GM10248 (cell line): Measurements from ENCODE around the gene TRAPPC6A.
A peak's percentile ranks its signal among the peaks of the same experiment; 100 is the strongest.

ENCODE experiments used
- CTCF ChIA-PET: fragments of 300-600 bp; sonication (Branson Sonifier 250); formaldehyde crosslinking; extraction: SDS; loops from one replicate; lab custom pipeline; 2021; ENCODE audit warnings: antibody characterized with exemption; lab: Yijun Ruan, JAX
- POLR2A ChIA-PET: fragments of 350-650 bp; sonication (Branson Sonifier 250); formaldehyde crosslinking; extraction: SDS; loops from one replicate; lab custom pipeline; 2020; ENCODE audit warnings: antibody characterized with exemption; lab: Yijun Ruan, JAX
- DNase-seq: peaks from one replicate; pipeline ENCODE4 v3.0.0; 2012; ENCODE audit errors: extremely low spot score
- CTCF ChIP-seq: IDR thresholded peaks from 2 replicates; pipeline ENCODE4 v1.5.1; 2012; ENCODE audit warnings: mild to moderate bottlenecking, low read depth; ENCODE audit errors: extremely low read depth, missing control alignments, control extremely low read depth

The TRAPPC6A gene

GRCh38 chr19:45124021-45124420 lies 54.0 kb downstream of the TRAPPC6A start:
- ChIA-PET CTCF (interaction anchor here (1.1 to 3.8 kb wide), 4 partner anchors 12 to 125 kb away, joined by 3 to 44 read pairs (median 4); partner anchors contain the start of gene BLOC1S3), POLR2A (no interaction called here)
- TF ChIP-seq CTCF = no peak
- no peak for DNase-seq

DNA sequence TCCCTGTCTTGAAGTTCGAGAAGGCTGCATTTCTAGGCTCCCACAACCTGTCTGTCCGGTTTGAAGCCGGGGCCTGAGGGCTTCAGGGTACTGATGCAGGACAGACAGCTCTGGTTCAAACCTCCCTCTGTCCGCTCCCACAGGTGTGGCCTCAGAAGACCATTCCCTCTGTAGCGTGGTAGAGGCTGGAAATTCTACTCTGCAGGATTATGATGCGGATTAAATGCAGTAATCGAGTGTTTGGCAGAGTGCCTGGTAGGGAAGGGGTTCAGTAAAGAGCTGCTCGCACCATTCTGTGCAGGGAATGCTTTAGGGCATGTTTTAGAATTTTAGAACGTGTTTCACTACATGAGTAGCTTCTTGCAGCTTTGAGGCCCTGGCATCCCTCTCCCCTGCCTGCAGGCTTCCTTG lies 54.6 kb downstream of the TRAPPC6A start:
- no peak for DNase-seq
- ChIA-PET CTCF (interaction anchor here (1.2 to 3.9 kb wide), 3 partner anchors 9 to 64 kb away, joined by 3 to 12 read pairs (median 4); partner anchors contain the start of gene BLOC1S3), POLR2A (interaction anchor here (0.9 kb wide), 1 partner anchor 24 kb away, joined by 7 read pairs; no protein-coding TSS in a partner anchor)
- TF ChIP-seq CTCF = no peak

- DNase-seq = no peak
- POLR2A ChIA-PET = interaction anchor here (0.9 kb wide), 1 partner anchor 24 kb away, joined by 7 read pairs; no protein-coding TSS in a partner anchor
- CTCF ChIA-PET = interaction anchor here (1.6 to 3.9 kb wide), 2 partner anchors 9 to 63 kb away, joined by 4 to 12 read pairs; no protein-coding TSS in a partner anchor
- no peak for TF ChIP-seq CTCF
These were observed 55.2 kb downstream of the TRAPPC6A start for GRCh38 chr19:45122832-45123231.

- DNase-seq = no peak
- ChIA-PET CTCF (interaction anchor here (1.0 to 3.9 kb wide), 2 partner anchors 10 to 62 kb away, joined by 3 to 12 read pairs; no protein-coding TSS in a partner anchor), POLR2A (no interaction called here)
- no peak for TF ChIP-seq CTCF
These were observed 56.2 kb downstream of the TRAPPC6A start for GRCh38 chr19:45121827-45122345.

GRCh38 chr19:45119582-45119981 lies 58.5 kb downstream of the TRAPPC6A start:
- no peak for TF ChIP-seq CTCF
- DNase-seq = no peak
- POLR2A ChIA-PET = interaction anchor here (0.6 to 0.7 kb wide), 2 partner anchors 25 to 119 kb away, joined by 4 to 5 read pairs; no protein-coding TSS in a partner anchor
- CTCF ChIA-PET = interaction anchor here (1.1 to 3.9 kb wide), 2 partner anchors 13 to 216 kb away, joined by 3 to 12 read pairs; no protein-coding TSS in a partner anchor

- ChIA-PET CTCF (interaction anchor here (1.1 to 3.1 kb wide), 5 partner anchors 7 to 215 kb away, joined by 3 to 19 read pairs (median 4); no protein-coding TSS in a partner anchor), POLR2A (interaction anchor here (0.5 to 1.4 kb wide), 5 partner anchors 16 to 354 kb away, joined by 3 to 5 read pairs (median 4); no protein-coding TSS in a partner anchor)
- peak; percentile 73 for DNase-seq
These were observed 59.3 kb downstream of the TRAPPC6A start for GRCh38 chr19:45118591-45119355.
